Activated CD4-positive, CD25-positive, alpha-beta regulatory T cell (primary cell): ENCODE measurements around the gene MYO1F.
"Not testable (repeated sequence)": the region's sequence is repeated elsewhere in the genome, so short reads cannot be mapped to it uniquely, and the experiment has no call there.

Experiments
- DNase-seq, 4 experiments: peaks; one replicate each; lab custom pipeline; 2025; lab: John Stamatoyannopoulos, UW

The MYO1F gene

GRCh38 chr19:8564866-8565265 is 12.4 kb downstream of the MYO1F start:
- DNase-seq = not testable (repeated sequence)

- no peak for DNase-seq
Observed at GRCh38 chr19:8561075-8561764, 16.0 kb downstream of the MYO1F start.

DNA sequence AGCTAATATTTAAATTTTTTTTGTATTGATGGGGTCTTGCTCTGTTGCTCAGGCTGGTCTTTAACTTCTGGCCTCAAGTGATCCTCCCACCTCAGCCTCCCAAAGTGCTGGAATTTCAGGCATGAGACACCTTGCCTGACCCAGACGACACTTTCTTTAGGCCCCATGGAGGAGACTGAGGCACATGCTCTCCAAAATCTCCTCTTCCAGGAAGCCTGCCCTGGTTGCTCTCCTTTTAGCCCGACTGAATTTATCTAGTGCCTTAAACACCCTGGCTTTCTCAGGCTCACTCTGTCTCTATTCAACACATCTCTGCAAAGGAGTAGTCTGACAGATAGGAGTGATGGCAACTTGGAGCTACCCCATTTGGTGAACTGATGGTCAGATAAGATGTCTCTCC is 18.9 kb downstream of the MYO1F start:
- no peak for DNase-seq

DNA sequence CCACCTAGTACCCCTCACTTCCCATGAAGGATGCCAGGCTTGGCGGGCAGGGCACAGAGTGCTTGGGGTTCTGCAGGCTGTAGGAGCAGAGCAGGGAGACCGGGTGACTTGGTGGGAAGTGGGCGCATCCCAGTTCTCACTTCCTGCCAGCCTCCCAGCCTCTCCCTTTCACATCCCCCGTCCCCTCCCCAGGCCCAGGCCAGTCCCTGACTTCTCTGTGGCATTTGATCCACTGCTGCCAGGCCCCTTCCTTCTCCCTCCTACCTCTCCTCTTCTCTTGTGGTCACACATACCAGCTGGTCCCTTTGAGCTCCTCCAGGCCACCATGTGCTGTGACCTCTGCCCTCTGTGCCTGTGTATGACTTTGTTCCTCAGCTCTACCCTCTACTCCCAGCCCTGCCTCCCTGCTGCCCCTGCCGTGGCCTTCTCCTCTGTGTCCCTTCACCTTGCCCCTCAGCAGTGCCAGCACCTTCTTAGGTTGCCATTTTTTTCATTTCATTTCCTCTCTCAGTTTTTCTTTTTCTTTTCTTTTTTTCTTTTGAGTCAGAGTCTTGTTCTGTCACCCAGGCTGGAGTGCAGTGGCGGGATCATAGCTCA is 19.5 kb downstream of the MYO1F start:
- no peak for DNase-seq

DNA sequence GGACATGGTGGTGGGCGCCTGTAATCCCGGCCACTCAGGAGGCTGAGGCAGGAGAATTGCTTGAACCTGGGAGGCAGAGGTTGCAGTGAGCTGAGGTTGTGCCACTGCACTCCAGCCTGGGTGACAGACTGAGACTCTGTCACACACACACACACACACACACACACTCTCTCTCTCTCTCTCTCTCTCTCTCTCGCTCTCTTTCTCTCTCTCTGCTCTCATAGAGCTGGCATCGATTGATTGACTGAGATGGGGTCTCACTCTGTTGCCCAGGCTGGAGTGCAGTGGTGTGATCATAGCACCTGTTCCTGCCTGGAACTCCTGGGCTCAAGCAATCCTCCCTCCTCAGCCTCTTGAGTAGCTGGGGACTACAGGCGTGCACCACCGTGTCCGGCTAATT is 23.5 kb downstream of the MYO1F start:
- DNase-seq = not testable (repeated sequence)

- no peak for DNase-seq
Observed at GRCh38 chr19:8552810-8553209, 24.4 kb downstream of the MYO1F start.

- DNase-seq = no peak
Observed at GRCh38 chr19:8550070-8550469, 27.2 kb downstream of the MYO1F start.

GRCh38 chr19:8545743-8546142 is 31.5 kb downstream of the MYO1F start:
- DNase-seq = no peak

DNA sequence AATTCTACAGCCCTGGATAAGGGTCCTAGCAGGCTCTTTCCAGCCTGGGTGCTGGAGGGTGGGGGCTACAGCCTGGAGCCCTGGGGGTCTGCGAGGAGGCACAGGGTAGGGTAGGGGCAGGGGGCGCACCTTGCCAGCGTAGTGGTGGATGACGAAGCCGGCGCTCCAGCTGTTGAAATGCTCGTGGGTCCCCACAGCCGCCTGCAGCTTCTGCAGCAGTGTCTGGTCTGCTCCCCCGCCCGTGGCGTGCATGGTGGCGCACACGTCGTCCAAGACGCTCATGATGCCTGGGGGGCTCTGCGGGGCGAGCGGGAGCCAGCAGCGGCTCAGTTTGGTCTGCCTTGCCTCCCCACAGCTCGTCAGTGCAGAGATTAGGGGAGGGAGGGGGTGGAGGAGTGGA is 33.1 kb downstream of the MYO1F start:
- DNase-seq = no peak

DNA sequence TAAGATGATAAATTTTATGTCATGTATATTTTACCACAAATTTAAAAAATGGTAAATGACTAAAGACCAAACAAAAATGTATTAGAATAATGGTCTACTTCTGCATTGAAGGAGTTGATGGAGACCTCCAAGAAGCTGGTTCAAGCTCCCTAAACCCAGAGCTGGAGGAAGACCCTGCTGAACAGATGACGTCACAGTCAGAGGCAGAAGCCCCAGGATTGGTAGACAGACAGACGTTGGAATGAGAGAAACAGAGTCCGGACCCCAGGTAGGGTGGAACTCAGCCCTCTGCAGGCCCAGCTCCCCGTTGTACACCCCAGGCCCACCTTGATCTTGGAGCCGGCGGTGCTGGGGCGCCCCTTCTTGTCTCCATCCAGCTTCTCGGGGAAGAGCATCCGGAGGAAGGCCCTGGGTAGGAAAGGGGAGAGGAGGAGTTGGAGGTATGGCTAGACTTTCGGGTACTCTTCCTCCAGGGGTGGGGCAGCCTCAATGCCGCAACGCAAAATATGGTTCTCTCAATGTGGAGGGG is 37.6 kb downstream of the MYO1F start:
- DNase-seq = no peak

DNA sequence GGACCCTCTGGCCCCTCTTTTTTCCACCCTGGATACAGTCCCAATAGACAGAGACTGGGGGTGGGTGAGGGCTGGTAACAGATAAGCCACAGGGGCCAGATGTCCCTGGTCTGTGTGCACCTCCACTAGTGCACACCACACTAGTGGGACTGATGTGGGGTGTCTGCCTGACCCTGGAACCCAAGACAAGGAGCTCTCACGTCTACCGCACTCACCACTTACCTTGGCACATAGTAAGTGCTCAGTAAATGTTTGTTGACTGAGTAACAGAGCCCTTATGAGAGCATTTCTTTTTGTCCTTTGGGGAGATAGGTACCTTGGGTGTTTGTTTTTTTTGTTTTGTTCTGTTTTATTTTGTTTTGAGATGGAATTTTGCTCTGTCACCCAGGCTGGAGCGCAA is 40.1 kb downstream of the MYO1F start:
- DNase-seq = no peak

DNA sequence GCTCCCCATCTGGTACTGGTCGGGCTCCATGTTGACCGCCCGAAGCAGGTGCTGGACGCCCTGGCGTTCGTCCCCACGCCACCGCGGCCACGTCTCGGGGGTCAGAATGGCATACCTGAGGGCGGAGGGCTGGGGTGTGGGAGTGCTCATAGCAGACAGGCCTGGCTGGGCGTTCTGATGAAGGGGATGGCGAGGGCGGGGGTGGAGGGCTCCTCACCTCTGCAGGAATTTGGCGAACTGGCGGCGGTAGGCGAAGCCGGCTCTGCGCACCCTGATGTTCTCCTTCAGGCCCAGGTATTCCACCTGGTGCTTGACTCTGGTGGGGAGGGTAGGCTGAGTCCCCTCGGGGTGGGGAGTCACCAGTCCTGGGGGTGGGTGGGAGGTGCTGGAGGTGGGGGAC is 41.0 kb downstream of the MYO1F start:
- no peak for DNase-seq

GRCh38 chr19:8532225-8532624 is 45.0 kb downstream of the MYO1F start:
- DNase-seq = no peak

- no peak for DNase-seq
Observed at GRCh38 chr19:8531470-8531869, 45.8 kb downstream of the MYO1F start.

- no peak for DNase-seq
Observed at GRCh38 chr19:8530061-8530679, 47.1 kb downstream of the MYO1F start.

DNA sequence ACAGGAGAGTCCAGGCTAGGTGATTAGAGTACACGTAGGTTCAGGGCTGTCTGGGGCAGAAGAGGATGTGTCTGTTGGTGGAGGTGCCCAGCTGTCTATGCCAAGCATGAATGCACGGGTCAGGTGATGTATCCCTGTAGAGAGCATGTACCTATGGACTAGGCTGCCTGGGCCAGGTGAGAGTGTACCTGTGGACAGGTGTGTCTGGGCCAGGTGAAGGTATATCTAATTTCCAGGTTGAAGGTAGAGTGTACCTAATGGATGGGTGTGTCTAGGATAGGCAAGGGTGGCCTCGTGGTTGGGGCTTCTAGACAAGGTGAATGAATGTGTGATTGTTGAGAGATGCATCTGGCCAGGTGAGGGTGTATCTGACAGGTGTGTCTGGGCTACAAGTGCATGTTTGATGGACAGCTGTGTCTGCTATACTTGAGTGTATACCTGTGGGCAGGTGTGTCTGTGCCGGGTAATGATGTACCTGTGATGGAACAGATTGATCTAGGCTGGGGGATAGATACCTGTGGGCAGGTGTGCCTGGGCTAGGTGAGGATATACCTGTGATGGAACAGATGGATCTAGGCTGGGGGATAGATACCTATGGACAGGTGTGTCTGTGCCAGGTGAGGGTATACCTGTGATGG is 47.8 kb downstream of the MYO1F start:
- DNase-seq = no peak

DNA sequence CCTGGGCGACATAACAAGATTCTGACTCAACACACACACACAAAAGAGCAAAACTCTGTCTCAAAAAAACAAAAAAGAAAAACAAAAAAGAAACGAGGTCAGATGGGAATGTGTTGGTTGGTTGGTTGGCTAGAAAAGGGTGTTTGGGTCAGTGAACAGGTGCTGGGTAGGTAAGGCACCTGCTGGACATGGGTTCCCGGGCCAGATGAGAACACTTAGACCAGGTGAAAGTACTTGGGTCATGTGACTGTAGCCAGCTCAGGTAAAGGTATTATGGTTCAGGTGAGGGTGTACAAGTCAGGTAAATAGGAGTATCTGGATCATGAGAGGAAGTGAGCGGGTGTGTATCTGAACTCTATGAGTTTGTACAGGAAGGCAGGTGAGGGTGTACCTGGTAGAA is 48.7 kb downstream of the MYO1F start:
- DNase-seq = no peak

- no peak for DNase-seq
Observed at GRCh38 chr19:8526345-8527091, 50.7 kb downstream of the MYO1F start.

DNA sequence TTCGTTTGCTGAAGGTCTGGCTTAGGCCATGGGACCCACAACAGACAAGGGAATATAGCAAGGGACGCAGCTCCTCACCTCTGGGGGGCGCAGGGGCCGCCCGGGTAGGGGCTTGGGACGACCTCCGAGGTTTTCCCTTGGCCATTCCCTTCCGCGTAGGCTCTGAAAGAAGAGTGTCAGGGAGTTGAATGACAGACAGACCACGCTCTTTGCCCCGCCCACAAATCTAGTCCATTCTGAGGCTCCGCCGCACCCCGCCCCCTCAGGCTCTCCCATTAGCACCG is 51.9 kb downstream of the MYO1F start:
- no peak for DNase-seq

DNA sequence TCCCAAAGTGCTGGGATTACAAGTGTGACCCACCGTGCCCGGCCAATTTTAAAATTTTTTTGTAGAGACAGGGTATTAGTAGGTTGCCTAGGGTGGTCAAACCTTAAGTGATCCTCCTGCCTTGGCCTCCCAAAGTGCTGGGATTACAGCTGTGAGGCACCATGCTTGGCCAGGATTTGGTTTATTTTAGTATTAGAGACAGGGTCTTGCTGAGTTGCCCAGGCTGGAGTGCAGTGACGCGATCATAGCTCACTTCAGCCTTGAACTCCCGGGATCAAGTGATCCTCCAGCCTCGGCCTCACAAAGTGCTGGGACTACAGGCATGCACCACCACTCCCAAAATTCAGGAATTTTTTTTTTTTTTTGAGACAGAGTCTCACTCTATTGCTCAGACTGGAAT is 57.9 kb downstream of the MYO1F start:
- DNase-seq = no peak

GRCh38 chr19:8518536-8518935 is 58.7 kb downstream of the MYO1F start:
- DNase-seq = no peak
